Activated T-helper 1 cell treated with Interleukin-2 at 50 U/mL for 16 hours (primary cell): ENCODE measurements around the gene TSPAN15.
"Not testable (repeated sequence)": the region's sequence is repeated elsewhere in the genome, so short reads cannot be mapped to it uniquely, and the experiment has no call there.

Experiments
- DNase-seq: peaks from one replicate; pipeline ENCODE4 v3.0.0-alpha.2; 2020; ENCODE audit warnings: low read depth

The TSPAN15 gene

GRCh38 chr10:69446650-69447151, 4.6 kb upstream of the TSPAN15 start:
- DNase-seq, result no peak

- DNase-seq, result no peak
Measured at GRCh38 chr10:69449841-69450240, 1.4 kb upstream of the TSPAN15 start.

GRCh38 chr10:69450395-69450794, 870 bp upstream of the TSPAN15 start:
- not testable (repeated sequence) for DNase-seq

- no peak for DNase-seq
Measured at GRCh38 chr10:69451784-69452251, 553 bp downstream of the TSPAN15 start.

GRCh38 chr10:69452676-69453415, 1.6 kb downstream of the TSPAN15 start:
- DNase-seq, result no peak

- DNase-seq, result no peak
Measured at GRCh38 chr10:69453795-69454194, 2.5 kb downstream of the TSPAN15 start.

- DNase-seq, result no peak
Measured at GRCh38 chr10:69455006-69455763, 3.9 kb downstream of the TSPAN15 start.

- no peak for DNase-seq
Measured at GRCh38 chr10:69456880-69457693, 5.8 kb downstream of the TSPAN15 start.

DNA sequence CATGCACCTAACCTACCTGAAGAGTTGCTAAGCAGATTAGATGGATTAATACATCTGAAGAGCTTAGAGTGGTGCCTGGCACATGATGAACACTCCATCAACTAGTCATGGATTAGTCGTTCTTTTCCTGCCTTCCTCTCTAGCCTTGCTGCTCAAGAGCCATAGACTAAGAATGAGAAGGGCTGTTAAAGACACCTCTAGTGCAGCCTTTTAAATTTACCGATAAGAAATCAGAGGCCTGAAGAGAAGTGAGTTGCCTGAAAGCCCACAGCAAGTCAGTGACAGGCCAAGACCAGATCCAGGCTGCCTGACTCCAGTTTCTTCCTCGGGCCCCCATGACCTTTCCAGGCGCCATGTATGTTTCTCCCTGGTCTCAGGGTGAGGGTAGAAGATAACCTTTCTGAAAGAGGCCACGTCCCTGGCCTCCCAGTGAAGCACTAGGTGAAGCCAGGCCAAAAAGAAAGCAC, 6.5 kb downstream of the TSPAN15 start:
- no peak for DNase-seq

DNA sequence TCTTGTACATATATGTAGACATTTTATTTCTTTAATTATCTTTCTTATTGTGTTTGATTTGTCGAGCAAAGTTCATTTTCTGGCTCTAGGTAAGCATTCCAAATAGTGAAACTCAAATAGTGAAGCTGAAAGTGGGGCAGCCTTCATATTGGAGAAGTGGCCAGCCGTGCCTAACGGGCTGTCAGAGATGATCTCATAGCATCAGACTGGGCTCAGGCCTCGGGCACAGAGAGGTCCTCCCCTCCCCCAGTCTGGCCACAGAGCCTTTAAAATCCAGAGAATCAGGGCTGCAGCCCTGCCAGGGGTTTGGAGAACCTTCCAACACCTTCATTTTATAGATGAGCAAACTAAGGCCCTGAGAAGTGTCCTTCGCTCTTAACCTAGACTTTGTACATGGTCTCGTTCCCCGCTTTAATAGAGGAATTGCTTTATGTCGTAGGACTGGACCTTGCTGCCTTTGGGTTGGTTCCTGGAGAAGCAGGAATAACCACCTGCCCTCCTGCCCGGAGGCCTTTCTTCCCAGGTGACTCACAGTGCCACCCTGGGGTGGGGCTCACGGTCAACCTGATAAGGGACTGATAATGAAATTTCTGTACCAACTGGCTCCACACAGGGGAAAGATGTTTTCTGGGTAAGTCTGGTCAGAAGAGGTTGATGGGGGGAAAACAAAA, 7.3 kb downstream of the TSPAN15 start:
- no peak for DNase-seq

DNA sequence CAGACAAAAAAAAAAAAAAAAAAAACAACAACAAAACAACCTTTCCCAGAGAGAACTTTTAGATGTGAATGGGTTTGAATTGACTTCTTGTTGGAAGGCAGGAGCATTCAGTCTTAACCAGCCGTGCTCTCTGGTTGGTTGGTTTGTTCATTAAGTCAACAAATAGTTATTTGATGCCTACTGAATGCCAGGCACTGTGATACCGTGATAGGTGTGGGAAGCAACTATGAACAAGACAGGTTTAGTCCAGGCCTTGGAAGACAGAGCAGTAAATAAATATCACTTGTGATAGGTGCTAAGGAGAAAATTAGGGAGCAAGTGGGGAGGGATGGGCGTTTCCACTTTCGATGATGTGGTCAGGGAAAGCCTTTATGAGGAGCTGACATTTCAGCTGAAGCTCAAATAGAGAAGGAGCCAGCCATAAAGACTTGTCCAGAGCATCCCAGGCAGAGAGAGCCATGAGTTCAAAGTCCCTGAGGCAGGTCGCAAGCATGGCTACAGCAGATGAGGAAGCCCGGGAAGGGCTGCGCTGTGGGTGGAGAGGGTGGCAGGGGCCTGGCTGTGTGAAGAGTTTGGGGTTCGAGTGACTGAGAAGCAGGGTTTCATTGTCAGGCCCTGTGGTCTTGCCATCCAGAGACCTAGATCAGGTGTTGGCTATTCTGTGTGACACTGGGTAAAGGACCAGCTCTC, 8.0 kb downstream of the TSPAN15 start:
- DNase-seq, result no peak

DNA sequence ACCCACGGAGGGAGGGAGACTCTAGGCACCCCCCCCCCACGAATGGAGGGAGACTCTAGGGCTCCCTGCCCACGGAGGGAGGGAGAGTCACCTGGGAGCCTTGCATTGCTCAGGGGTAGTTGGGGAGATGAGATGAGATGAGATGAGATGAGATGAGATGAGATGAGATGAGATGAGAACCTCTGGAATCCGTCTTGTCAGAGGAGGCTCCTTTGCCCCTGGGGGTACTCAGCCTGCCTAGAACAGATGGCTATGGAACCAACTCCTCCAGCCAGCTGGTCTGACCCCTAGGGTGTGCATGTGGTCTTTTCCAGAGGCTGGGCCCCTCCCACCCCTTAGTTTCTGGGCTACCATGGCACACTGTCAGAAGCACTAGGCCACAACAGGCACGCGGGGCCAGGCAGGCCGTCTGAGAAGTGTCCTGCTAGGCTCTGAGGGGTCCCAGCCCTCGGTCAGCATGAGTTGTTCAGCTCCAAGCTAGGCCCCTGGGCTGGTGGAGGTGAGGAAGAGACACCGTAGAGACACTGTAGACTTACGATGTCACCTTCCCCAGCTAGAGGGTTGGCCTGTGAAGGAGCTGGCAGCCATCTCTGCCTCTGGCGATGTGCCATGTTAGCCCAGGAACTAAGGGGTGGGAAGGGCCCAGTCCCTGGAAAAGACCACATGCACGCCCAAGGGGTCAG, 8.8 kb downstream of the TSPAN15 start:
- DNase-seq, result no peak

DNA sequence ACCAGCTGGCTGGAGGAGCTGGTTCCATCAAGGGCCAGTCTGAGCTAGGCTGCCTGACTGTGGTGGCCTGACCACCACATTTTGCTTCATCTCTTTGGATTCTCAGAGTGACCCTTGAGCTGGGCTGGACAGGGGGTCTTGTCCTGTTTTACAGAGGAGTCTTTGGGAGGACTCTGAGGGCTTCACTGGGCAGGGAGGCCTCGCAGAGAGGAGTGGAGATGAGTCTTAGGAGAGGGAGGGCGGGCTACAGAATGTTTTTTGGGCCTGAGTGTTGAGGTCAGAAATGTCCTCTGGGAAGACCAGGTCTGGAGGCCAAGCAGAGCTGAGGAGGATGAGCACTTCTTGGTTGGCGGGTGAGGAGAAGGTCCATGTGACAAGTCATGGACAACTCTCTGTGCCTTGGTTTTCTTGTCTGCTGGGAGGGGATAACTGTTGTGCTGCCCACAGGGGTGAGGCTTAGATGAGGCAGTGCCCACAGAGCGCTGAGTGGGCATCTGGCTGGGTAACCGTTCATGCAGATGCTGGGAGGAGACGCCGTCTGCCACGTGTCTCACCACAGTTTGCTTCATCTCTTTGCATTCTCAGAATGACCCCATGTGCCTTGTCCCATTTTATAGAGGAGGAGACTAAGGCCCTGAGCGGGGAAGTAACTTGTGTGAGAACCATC, 9.4 kb downstream of the TSPAN15 start:
- no peak for DNase-seq

- DNase-seq, result no peak
Measured at GRCh38 chr10:69461243-69462025, 10.2 kb downstream of the TSPAN15 start.

DNA sequence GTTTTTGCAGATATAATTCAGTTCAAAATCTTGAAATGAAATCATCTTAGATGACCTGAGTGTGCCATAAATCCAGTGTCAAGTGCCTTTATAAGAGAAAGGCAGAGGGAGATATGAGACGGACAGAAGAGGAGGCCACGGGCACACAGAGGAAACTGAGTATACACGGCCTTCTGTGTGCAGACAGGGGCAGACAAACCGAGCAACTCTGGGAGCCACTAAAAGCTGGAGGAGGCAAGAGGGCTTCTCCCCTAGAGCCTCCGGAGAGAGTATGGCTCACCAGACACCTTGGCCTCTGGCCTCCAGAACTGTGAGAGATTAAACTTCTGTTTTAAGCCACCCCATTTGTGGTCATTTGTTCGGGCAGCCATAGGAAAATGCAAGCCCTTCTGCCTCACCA, 12.6 kb downstream of the TSPAN15 start:
- DNase-seq, result no peak

GRCh38 chr10:69464401-69464800, 13.1 kb downstream of the TSPAN15 start:
- DNase-seq, result no peak

- no peak for DNase-seq
Measured at GRCh38 chr10:69464801-69465401, 13.6 kb downstream of the TSPAN15 start.

DNA sequence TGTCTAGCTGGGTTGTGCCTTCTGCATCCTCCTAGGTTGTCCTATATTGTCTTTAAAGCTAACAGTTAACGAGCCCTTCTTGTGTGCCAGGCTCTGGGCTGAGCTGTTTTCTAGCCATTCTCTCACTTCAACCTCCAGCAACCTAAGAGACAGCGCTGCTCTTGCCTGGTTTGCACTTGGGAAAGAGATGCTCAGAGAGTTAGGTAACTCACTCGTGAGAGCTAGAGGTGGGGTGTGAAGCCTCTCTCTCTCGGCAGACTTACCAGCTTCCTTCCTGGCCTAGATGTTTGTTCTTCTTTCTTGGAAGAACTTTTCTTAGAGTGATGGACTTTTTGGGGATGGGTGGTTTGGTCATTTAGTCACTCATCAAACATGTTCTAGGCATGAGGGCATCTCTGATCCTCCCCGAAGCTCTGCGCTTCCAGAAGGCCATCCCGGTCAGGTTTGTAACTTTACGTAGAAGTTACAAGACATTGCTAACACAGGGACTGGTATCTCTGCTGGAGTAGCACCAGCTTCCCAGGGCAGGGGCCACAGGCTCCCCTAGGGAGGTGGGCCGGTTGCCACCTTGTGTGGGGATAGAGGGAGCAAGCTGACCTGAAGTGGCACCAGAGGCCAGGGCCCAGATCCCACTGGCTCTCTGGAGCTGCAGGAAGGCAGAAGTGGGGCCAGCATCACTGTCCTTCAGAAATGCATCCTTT, 14.3 kb downstream of the TSPAN15 start:
- DNase-seq, result no peak
